Esophagus muscularis mucosa (tissue), 4 donors: ENCODE measurements around the gene ATP11A. TPM values are rescaled to one million over a fixed set of nuclear protein-coding genes. Genes with fewer than 3 reads are reported as not detected.

ENCODE experiments used
- DNase-seq: peaks from one replicate; pipeline ENCODE4 v3.0.0-alpha.2; 2017; ENCODE audit errors: extremely low spot score
- H3K27ac ChIP-seq, 4 donors: fragments of 200-600 bp; sonication (generic); replicated peaks in 1 of 4; 1 replicate in 3 of 4; 2 replicates in 1 of 4; pipeline ENCODE4 v1.5.1; 2016 to 2019; ENCODE audit warnings: mild to moderate bottlenecking in 1 of 4
- H3K27me3 ChIP-seq, 4 donors: fragments of 200-600 bp; sonication (generic); one replicate each; pipeline versions ENCODE4 v1.5.1 to v1.6.0; 2016 to 2019
- H3K36me3 ChIP-seq, 4 donors: fragments of 200-600 bp; sonication (generic); one replicate each; pipeline ENCODE4 v1.5.1; 2016 to 2019
- H3K4me1 ChIP-seq, 4 donors: fragments of 200-600 bp; sonication (generic); one replicate each; pipeline ENCODE4 v1.5.1; 2016 to 2019
- H3K4me3 ChIP-seq, 4 donors: fragments of 200-600 bp; sonication (generic); 1 replicate in 2 of 4; 2 replicates in 2 of 4; pipeline ENCODE4 v1.5.1; 2016 to 2019; ENCODE audit warnings: mild to moderate bottlenecking in 4 of 4, moderate library complexity in 1 of 4
- H3K9me3 ChIP-seq, 4 donors: fragments of 200-600 bp; sonication (generic); 1 replicate in 3 of 4; 2 replicates in 1 of 4; pipeline ENCODE4 v1.5.1; 2016 to 2019
- CTCF ChIP-seq, 3 experiments: fragments of 200-600 bp in 2 of 3; fragments of 450-650 bp in 1 of 3; sonication (generic) in 2 of 3; IDR thresholded peaks; one replicate each; pipeline ENCODE4 v1.5.1; 2017 to 2019; ENCODE audit warnings: antibody characterized with exemption in 3 of 3, mild to moderate bottlenecking in 2 of 3, moderate library complexity in 1 of 3
- EP300 ChIP-seq: sonication (generic); formaldehyde crosslinking; IDR thresholded peaks from one replicate; pipeline ENCODE4 v1.6.1; 2017; ENCODE audit warnings: antibody characterized with exemption
- POLR2A ChIP-seq: fragments of 450-650 bp; IDR thresholded peaks from one replicate; pipeline ENCODE4 v1.6.1; 2017; ENCODE audit warnings: antibody characterized with exemption, moderate library complexity, mild to moderate bottlenecking, low read depth
- POLR2AphosphoS5 ChIP-seq, 2 donors: sonication (generic); formaldehyde crosslinking; IDR thresholded peaks; one replicate each; pipeline ENCODE4 v1.6.1; 2017; ENCODE audit warnings: antibody characterized with exemption in 2 of 2
- WGBS: methylation state at CpG from one replicate; pipeline ENCODE4 v1.1.5; 2018; 5-methylcytosine and 5-hydroxymethylcytosine counted together
- intact Hi-C: fragments of 100-400 bp; cut with DNase I; formaldehyde crosslinking; loops from one replicate; pipeline ENCODE4 v1.15.1; 2023
- total RNA-seq, 4 donors: library from RNA; depleted of rRNA; stranded (reverse); fragments of >200 nt; gene quantifications; one replicate each; pipeline versions ENCODE4 v1.1.0 to v1.2.1, GENCODE V29; 2016

ATP11A gene
- total RNA-seq, 4 donors from 2014 or later, result 11.2 to 27.8 (median 14.3) TPM

GRCh38 chr13:112902669-112903068 is 212.8 kb downstream of the ATP11A start:
- peaks cover 0 to 14% (median 7%) of the 10 kb centered on the region in 4 donors for H3K9me3 ChIP-seq
- H3K4me1 ChIP-seq, result no peaks in the 10 kb centered on the region
- no peaks in the 10 kb centered on the region for H3K36me3 ChIP-seq
- no peak overlapping the region for H3K27ac ChIP-seq
- no peak for DNase-seq
- TF ChIP-seq POLR2AphosphoS5 (IDR thresholded peaks at IDR 0.05) (no peak), POLR2A (no peak), EP300 (no peak), CTCF (IDR thresholded peaks at IDR 0.05) (no peak)
- intact Hi-C loops, result no loop called here
- peaks cover 0 to 46% (median 0%) of the 10 kb centered on the region in 4 donors for H3K27me3 ChIP-seq
- 75% methylated on average over 2 of the region's 2 CpGs for WGBS
- no peak overlapping the region for H3K4me3 ChIP-seq

- TF ChIP-seq POLR2A (no peak), EP300 (no peak), POLR2AphosphoS5 (IDR thresholded peaks at IDR 0.05) (no peak), CTCF (IDR thresholded peaks at IDR 0.05) (no peak)
- 97% methylated on average over 8 of the region's 8 CpGs for WGBS
- Histone ChIP-seq H3K27me3 (peaks cover 0 to 42% (median 0%) of the 10 kb centered on the region in 4 donors), H3K36me3 (no peaks in the 10 kb centered on the region), H3K9me3 (peaks cover 0 to 14% (median 7%) of the 10 kb centered on the region in 4 donors), H3K4me1 (no peaks in the 10 kb centered on the region), H3K27ac (no peak overlapping the region), H3K4me3 (no peak overlapping the region)
- no peak for DNase-seq
- intact Hi-C loops, result no loop called here
Observed at GRCh38 chr13:112903071-112903577, 213.3 kb downstream of the ATP11A start.

GRCh38 chr13:112903606-112904195 is 213.9 kb downstream of the ATP11A start:
- Histone ChIP-seq H3K27ac (no peak overlapping the region), H3K9me3 (peaks cover 0 to 14% (median 7%) of the 10 kb centered on the region in 4 donors), H3K36me3 (no peaks in the 10 kb centered on the region), H3K4me3 (no peak overlapping the region), H3K4me1 (no peaks in the 10 kb centered on the region), H3K27me3 (peaks cover 0 to 36% (median 0%) of the 10 kb centered on the region in 4 donors)
- 90% methylated on average over 19 of the region's 19 CpGs for WGBS
- intact Hi-C loops, result no loop called here
- TF ChIP-seq POLR2AphosphoS5 (IDR thresholded peaks at IDR 0.05) (no peak), POLR2A (no peak), CTCF (IDR thresholded peaks at IDR 0.05) (no peak), EP300 (no peak)
- no peak for DNase-seq

- H3K27me3 ChIP-seq, result peaks cover 0 to 34% (median 0%) of the 10 kb centered on the region in 4 donors
- intact Hi-C loops, result no loop called here
- no peak for TF ChIP-seq POLR2A
- no peak for TF ChIP-seq CTCF (IDR thresholded peaks at IDR 0.05)
- no peak for TF ChIP-seq EP300
- no peak for TF ChIP-seq POLR2AphosphoS5 (IDR thresholded peaks at IDR 0.05)
- WGBS, result 98% methylated on average over 12 of the region's 13 CpGs
- H3K4me3 ChIP-seq, result no peak overlapping the region
- peaks cover 0 to 14% (median 7%) of the 10 kb centered on the region in 4 donors for H3K9me3 ChIP-seq
- no peaks in the 10 kb centered on the region for H3K36me3 ChIP-seq
- DNase-seq, result no peak
- no peak overlapping the region for H3K27ac ChIP-seq
- H3K4me1 ChIP-seq, result no peaks in the 10 kb centered on the region
Observed at GRCh38 chr13:112904436-112904960, 214.7 kb downstream of the ATP11A start.
